HG03097 (cell line): Measurements from ENCODE around the gene CTDSPL.
"Not testable (repeated sequence)": the region's sequence is repeated elsewhere in the genome, so short reads cannot be mapped to it uniquely, and the experiment has no call there.

Experiments used
- ATAC-seq: cut with Tn5 transposase; IDR thresholded peaks from one replicate; pipeline ENCODE4 v1.9.1; 2021; ENCODE audit not compliant: unreplicated experiment, low FRiP score

Gene CTDSPL

GRCh38 chr3:37961622-37962431 is 100.1 kb downstream of the CTDSPL start:
- ATAC-seq: no peak

- ATAC-seq: no peak
Observed at GRCh38 chr3:37963016-37963415, 101.3 kb downstream of the CTDSPL start.

DNA sequence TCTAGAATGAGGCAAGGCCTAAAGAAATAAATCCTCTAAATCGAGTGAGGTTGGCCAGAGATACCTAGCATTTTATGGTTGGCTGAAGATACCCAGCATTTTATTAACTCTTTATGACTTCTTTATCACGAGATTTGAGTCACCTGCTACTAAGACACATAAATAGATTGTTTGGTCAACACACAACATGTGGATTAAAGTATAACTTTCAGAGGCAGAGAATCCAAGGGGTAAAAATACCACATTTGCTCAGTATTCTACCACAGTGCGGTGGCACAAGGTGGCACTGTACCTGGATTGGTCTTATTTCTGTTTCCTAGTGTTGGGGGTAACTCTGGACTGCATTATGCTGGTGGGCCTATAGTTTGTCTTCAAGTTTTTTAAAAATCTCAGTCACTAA is 102.0 kb downstream of the CTDSPL start:
- ATAC-seq: no peak

- ATAC-seq: no peak
Observed at GRCh38 chr3:37964146-37964545, 102.5 kb downstream of the CTDSPL start.

DNA sequence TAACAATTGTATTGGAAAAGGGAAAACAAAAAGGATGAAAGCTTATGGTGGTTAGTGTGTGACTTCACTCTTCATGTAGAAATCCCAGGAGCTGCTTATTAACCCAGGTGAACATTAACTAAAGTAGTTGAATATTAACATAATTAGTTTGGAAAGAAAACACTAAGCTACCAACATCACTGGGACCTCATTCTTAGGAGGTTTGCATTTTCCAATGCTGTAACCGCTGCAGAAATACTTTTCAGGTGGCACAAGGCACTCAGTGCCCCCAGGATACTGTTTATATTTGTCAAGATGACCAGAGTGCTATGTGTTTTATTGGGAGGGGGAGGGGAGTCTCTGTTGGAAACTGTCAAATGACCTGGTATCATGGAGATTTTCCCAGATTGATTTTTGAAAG is 103.0 kb downstream of the CTDSPL start:
- ATAC-seq: no peak

DNA sequence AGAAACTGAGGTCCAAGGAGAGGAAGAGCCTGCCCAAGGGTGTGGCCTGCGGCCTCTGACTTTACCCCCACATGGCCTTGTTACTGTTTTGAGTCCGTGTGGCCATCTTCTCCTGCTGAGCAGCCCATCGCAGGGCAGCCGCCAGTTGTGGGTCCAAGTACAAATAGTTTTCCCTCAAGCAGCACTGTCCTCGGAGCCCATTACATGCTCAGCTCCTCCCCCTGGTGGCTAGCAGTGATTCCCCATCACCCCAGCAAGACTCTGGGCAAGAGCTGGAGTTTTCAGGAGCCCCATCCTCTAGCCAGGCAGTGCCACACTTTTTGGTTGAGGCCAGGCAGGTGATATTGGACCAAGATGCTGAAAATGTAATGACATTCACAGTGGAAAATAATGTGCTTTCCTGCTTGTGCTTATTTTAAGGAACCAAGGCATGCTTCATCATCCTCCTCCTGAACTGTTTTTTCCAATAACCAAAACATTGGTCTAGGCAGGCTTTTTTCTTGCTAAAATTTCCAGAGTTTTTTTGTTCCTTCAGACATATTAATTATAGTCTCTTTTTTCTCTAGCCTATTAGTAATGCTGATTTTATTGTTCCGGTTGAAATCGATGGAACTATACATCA is 105.7 kb downstream of the CTDSPL start:
- ATAC-seq: no peak

- ATAC-seq: no peak
Observed at GRCh38 chr3:37968199-37968598, 106.5 kb downstream of the CTDSPL start.

DNA sequence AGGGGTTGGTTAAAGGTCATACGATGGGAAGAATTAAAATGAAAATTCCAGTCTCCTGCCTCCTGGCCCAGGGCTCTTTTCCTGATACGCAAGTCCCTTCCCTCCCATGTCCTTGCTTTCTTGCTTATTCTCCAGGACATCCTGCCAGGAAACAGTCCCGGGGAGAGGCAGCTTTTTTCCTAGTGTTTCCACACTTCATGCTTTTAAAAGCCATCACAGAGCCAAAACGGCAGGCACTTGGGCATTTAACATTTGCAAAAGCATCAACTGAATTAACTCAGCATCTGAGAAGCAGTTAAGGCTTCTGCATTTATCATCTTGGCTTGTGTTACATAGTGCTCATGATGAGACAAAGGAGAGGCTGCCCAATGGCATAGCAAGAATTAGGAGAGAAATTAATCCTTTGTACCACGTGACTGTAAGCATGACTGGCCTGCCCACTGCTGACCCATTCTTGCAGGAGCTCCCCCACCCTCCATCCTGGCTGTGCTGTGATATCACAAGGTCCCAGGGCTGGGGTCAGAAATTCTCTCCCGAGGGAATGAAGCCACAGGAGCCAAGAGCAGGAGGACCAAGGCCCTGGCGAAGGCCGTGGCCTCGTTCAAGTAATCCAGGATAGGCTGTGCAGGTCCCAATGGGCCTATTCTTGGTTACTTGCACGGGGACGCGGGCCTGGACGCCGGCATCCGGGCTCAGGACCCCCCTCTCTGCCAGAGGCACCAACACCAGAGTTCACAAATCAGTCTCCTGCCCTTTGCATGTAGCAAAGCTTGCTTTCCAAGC is 107.3 kb downstream of the CTDSPL start:
- ATAC-seq: no peak

DNA sequence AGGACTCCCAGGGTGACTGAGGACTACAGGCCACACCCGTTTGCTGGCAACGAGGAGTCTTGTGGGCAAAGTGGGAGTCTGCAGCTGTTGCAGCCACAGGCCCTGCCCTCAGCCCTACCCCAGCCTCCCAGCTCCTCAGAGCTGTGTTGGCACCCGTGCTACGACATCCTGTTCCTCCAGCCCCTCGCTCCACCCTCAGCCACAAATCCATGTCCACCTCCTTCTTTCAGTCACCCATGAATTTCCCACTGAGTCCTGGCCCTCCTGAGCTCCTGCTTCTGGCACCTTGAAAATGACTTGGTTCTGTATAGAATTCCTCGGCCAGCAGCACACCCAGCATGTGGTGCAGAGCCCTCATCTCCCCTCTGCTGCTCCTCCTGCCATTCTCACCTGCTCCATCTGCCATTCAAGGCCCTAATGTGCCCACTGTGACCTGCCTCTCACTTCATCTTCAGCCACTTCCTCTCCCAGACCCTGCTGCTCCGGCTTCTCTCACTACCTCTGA is 108.0 kb downstream of the CTDSPL start:
- ATAC-seq: no peak

- no peak for ATAC-seq
Observed at GRCh38 chr3:37970802-37971201, 109.1 kb downstream of the CTDSPL start.

- ATAC-seq: no peak
Observed at GRCh38 chr3:37971467-37971866, 109.8 kb downstream of the CTDSPL start.

DNA sequence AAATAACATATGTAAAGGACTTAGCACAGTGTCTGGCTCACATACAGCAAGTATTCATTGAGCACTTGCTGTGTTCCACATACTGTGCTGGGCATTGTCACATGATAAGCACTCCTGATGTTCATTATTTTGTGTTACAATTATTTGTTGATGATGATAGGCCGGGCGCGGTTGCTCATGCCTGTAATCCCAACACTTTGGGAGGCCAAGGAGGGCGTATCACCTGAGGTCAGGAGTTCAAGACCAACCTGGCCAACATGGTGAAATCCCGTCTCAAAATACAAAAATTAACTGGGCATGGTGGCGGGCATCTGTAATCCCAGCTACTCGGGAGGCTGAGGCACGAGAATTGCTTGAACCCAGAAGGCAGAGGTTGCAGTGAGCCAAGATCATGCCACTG is 110.4 kb downstream of the CTDSPL start:
- ATAC-seq: not testable (repeated sequence)

DNA sequence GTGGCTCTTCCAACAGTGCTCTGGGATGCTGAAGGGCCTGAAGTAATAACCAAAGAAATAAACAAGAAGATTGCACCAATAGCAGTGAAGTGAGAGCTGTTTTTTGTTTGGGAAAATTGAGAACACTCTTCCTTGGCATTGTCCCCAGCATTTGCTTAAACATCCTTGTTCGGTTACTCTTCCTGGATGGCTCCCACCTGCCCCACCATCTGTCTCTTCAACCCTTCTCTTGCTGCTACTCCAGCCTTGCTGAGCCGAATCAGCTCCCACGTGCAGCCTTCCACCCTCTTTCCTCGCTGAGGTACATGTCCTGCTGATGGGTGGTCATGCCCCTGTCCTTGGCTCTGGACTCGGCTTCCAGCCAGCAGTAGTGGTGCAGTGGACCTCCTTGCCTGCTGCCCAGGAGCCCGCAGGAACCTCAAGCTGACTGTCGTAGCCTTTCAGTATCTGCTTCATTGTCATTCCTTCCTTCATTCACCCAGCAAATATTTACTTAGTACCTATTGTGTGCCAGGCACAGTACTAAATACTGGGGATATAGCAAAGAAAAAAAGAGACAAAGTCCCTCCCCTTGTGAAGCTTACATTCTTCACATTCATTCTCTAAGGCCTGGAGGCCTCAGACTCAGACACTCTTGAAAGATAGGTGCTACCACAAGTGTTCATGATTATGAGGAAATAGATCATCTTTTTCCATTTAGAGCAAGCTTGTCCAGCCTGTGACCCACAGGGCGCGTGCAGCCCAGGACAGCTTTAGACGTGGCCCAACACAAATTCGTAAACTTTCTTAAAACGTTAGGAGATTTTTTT is 111.8 kb downstream of the CTDSPL start:
- no peak for ATAC-seq

GRCh38 chr3:37974121-37975083 is 112.7 kb downstream of the CTDSPL start:
- ATAC-seq: peak; percentile 72

GRCh38 chr3:37979541-37980461 is 118.1 kb downstream of the CTDSPL start:
- no peak for ATAC-seq

DNA sequence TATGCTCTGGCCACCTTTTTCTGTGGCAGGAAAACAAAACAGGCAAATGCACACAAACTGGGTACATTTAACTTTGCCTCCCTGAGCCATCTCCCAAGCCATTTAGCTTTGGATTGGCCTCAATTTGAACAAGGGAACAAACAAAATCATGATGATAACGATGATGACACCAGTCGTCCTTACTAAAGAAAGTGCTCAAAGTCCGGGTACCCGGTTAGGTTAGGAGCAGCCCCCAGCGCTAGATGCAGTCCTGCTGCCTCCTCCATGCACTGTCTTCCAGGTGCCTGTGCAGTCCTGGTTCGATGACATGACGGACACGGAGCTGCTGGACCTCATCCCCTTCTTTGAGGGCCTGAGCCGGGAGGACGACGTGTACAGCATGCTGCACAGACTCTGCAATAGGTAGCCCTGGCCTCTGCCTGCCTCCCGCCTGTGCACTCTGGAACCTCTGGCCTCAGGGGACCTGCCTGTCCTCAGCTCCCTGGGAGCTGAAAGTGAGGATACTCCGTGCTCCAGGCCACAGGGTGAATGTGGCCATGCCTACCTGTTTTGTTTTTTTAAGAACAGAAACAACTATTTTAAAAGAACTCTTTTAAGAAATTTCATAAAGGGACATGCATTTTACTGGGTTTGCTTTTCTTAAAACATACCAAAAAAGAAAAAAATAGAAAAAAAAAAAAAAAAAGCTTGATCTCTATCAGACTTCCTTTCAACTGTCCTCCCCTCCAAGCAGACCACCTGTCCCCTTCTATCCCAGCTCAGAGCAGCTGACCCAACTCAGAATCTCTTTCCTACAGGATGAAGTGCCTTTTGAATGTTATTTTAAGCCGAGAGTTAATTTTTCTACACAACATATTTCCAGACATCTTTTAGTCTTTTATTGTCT is 119.0 kb downstream of the CTDSPL start:
- no peak for ATAC-seq

GRCh38 chr3:37981348-37981664 is 119.6 kb downstream of the CTDSPL start:
- no peak for ATAC-seq
